ENCODE measurements around the gene VWA5B2.

DNA sequence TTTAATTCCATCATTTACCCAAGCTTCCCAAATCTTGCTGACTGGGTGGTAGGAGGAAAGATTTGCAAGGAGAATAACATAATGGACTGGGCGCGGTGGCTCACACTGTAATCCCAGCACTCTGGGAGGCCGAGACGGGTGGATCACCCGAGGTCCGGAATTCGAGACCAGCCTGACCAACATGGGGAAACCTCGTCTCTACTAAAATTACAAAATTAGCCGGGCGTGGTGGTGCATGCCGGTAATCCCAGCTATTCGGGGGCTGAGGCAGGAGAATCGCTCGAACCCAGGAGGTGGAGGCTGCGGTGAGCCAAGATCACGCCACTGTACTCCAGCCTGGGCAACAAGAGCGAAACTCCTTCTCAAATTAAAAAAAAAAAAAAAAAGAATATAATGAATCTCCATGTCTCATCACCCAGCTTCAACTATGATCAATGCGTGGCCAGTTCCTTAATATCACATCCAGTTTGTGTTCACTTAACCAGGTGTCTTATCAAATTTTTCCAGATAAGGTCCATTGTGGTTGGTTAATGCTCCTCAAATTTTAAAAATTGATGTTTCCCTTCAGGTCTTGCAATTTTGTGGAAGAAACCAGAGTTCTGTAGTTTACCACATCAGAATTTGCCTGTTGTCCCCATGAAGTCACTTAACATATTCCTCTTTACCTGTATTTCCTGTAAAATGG, 44.7 kb upstream of the VWA5B2 start:
- TF ChIP-seq MAX (IDR thresholded peaks at IDR 0.05) (no peak), CTCF (IDR thresholded peaks at IDR 0.05 in 2 of 3, conservative IDR thresholded peaks at IDR 0.05 in 1 of 3; ENCODE audit: borderline replicate concordance in 1 of 3, insufficient read depth in 1 of 3, low read depth in 2 of 3, low read length in 2 of 3) (no peak), ZFX (IDR thresholded peaks at IDR 0.05) (no peak), EZH2 (IDR thresholded peaks at IDR 0.05) (no peak), YY1 (IDR thresholded peaks at IDR 0.05; ENCODE audit: extremely low read depth, insufficient replicate concordance, low read depth, low read length) (no peak), SIN3A (IDR thresholded peaks at IDR 0.05; ENCODE audit: low read depth) (no peak), FOSL1 (IDR thresholded peaks at IDR 0.05; ENCODE audit: low read depth) (no peak), POLR2A (IDR thresholded peaks at IDR 0.05; ENCODE audit: borderline replicate concordance, extremely low read depth, insufficient read depth, insufficient read length) (no peak), CEBPB (IDR thresholded peaks at IDR 0.05; ENCODE audit: low read depth) (no peak)
